NCI-H345 treated with DMSO at 0.1 percent for 48 hours (cell line): ENCODE data around the gene POU5F2.

Source experiments
- DNase-seq: peaks from one replicate; lab custom pipeline; 2025; ENCODE audit not compliant: unreplicated experiment; lab: John Stamatoyannopoulos, UW

POU5F2 gene, protein sequence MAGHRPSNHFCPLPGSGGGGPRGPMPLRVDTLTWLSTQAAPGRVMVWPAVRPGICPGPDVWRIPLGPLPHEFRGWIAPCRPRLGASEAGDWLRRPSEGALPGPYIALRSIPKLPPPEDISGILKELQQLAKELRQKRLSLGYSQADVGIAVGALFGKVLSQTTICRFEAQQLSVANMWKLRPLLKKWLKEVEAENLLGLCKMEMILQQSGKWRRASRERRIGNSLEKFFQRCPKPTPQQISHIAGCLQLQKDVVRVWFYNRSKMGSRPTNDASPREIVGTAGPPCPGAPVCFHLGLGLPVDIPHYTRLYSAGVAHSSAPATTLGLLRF

DNA sequence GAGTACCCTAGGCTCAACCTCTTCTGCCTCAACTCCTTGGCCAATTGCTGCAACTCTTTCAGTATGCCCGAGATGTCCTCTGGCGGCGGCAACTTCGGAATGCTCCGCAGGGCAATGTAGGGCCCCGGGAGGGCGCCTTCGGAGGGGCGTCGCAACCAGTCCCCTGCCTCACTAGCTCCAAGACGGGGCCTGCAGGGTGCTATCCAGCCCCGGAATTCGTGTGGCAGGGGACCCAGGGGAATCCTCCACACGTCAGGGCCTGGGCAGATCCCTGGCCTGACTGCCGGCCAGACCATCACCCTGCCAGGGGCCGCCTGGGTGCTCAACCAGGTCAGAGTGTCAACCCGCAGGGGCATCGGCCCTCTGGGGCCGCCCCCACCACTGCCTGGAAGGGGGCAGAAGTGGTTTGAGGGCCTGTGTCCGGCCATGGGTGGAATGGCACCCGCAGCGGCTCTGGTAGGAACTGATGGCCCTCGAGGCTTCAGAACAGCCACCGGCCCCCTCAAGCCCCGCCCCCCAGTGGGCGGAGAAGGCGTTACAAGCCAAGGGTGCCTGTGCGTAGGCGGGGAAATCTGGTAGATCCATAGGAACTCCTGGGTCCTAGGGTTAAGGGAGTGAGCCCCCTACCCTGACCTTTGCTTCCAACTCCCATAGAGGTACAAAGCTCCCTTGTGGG is at the start of gene POU5F2:
Gene POU5F2 (minus strand): TSS at position 465 of the 676 bp plus-strand sequence. CDS start 37 bp downstream, at position 428.
- no peak for DNase-seq

DNA sequence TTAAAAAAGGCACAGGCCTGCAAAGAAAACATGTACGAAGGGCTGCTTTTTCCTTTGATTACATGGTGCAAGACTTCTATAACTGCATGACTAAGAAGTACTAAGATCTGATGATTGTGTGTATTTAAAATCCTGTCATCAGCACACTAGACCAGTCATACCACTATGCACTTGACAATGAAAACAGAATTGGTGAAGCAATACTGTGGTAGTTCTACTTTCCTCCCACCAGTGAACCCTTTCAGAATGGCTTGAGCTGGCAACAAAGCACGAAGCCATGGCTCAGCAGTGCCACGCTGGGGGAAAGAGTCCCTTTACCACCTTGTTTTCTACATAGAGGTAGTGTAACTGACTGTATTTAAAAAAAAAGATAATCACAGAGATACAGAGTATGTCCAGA is 49.0 kb upstream of the POU5F2 start:
- DNase-seq, result no peak

DNA sequence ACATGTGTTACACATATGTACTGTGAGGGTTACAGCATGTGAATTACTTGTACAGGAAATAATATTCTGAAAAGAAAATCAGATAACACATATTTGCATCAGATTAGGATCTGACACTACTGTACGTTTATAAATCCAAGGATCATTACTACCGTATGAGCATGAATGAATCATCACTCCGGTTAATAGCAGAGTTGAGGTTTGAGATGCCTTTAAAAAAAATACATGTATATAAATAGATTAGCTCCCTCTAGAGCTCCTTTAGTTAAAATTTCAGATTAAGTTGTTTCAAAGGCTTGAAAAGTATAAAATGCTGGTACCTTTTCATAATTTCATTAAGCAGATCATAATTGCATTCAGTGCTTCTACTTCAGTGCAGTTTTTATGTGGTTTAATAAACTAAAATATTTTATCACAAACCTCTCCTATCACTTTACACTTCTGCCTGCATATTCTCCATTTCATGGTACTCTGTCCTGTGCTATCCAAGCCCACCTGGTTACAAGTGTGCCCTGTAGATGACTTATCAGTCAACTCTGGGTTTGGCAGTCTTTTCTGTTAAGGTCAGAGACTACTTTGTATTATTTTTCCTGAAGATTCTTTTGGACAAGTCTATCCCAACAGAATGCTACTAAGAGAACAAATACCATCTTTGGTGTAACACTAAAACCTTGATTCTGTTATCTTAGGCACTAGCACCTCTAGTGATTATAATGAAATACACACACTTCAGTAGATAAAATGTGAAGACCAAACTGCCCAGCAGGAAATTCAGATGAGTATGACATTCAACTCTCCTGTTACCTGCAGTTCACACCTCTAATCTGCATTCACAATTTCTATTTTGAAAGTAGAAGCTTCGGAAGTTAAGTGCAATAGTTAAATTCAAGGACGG is 48.0 kb upstream of the POU5F2 start:
- DNase-seq, result no peak

DNA sequence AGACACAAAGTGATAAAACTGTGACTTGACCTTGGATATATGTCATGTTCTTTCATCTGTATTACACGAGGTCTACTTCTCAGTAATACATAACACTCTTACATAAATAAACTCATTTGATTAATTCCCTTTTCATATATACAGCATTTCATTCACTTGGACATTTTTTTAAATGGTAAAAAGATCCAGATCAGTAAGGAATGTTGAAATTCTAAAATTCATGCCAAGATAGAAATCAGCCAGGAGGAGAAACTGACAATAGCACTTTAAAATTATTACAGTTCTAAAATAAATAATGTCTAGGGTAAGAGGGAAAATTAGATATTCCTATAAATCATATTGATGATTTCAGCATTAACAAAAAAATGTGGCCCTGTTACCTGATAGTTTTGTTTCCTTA is 46.2 kb upstream of the POU5F2 start:
- DNase-seq, result no peak

DNA sequence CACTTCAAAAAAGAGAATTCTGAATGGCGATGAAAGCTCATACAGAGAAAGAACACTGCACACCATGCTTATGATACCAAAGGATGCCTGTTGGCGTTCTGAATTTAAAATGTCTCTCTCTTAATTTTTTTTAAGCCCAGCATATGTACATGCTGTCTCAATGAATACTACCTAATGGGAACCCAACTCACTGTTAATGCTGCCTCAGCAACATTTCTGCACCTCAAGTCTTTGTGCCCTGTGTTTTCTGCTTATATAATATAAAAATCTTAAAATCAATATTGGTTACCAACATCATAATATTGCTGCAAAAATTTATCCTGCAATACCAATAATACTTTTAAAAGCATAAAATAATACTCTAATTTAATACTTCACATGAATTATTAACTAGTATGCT is 44.1 kb upstream of the POU5F2 start:
- DNase-seq, result no peak

DNA sequence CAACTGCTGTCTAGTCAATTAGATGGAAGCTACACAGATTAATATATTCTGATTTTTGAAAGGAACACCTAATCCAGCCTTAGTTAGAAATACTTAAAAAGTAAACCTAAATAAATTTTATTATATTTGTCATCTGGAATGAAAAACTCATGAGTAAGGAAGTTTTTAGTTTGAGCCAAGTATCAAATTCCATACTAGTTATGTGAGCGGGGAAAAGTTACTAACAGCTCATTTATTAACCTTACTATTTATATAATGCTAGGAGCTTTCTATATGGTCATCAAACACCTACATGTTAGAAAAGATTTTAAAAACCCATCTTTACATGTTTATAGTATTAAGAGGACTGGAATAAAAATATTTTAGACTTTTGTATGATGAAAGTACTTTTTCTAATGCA is 41.6 kb upstream of the POU5F2 start:
- no peak for DNase-seq

DNA sequence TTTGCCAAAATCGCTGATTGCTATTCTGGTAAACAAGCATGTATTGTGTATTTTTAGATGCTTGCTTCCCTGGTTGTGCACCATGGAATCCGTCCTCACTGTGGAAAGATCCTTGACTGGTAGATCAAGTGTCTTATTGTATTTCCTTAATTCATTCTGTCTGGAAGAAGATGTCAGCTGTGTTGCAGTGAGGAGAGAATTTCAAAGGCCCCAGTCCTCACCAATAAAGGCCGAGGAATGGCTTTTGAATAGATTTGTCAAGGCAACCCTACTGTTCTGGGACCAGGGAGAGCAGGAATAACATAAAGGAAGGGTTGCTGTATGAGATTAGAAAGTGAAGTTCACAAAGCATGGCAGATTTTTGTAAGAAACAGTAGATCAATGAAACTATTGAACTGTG is 36.2 kb upstream of the POU5F2 start:
- no peak for DNase-seq

DNA sequence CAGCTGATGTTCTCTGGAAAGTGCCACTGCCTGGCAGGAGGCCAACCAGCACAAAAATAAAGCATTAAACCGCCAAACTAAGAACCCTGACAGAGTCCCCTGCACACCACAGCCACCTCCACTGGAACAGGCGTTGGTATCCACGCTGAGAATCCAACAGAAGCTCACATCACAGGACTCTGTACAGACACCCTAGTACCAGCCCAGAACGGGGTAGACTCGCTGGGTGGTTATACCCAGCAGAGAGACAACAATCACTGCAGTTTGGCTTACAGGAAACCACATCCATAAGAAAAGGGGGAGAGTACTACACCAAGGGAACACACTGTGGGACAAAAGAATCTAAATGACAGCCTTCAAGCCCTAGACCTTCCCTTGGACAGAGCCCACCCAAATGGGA is 15.0 kb upstream of the POU5F2 start:
- no peak for DNase-seq

DNA sequence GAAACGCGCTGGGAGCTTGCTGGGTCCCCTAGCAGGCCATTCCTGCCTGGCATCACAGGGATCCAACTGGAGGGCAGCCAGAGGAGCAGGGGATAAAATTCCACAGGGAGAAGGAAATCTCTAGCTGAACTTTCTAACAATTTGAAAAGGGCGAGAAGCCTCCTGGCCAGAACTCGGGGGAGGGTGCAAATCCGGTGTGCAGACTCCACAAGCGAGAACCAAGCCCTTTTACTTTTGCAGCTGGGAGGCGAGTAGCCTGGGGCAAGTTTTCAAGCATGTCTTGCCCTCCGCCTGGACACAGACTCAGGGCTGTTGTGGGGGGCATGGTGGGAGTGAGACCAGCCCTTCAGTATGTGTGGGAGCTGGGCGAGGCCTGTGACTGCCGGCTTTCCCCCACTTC is 14.3 kb upstream of the POU5F2 start:
- DNase-seq, result no peak

DNA sequence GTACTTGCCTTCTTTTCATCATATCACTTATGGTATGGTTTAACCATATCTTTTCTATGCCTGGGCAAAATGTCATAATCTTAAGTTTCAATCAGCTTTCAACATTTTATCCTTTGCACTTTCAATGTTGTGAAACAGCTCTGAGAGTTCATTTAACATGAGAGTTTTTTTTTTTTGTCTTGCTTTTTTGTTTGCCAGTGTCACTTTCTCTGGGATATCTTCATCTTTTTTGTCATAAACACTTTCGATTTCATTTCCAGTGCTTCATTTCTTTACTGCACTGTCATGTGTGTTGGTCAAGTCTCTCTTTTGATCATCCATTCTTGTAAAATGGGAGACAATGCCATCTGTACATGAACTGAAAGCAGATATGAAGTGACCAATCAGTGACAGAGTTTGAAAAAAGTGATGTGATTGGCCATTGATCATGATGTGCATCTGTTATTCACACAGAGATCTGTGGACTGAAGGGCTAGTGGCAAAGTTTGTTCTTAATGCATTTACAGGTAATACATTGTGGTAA is 7.5 kb upstream of the POU5F2 start:
- DNase-seq, result no peak

DNA sequence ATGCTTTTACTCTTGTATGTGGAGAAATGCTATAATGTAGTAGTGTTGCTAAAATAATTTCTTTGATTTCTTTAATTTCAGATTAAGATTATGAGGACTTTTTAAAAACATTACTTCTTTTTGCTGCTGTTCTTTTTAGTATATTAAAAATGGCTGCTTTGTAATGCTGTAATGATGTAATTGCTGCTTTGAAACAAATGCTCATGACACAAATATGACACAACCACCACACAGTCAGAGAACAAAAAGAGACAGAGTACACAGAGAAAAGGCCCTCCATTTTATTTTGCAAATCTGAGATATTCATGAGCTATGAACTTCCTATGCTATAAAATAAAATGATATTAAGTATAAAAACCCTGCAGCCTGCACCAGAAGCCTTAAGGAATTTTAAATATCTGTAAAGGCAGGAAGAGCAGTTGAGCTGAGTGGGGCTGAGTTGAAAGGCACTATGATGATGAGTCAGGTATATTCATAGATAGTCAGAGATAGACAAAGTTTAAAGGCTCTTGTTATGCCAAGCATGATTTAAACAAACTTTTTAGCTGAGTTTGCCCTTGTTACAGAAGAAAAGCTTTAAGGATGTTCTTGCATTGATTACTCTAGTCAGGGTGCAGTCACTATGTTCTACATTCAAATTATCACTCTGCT is 5.1 kb upstream of the POU5F2 start:
- DNase-seq, result no peak

DNA sequence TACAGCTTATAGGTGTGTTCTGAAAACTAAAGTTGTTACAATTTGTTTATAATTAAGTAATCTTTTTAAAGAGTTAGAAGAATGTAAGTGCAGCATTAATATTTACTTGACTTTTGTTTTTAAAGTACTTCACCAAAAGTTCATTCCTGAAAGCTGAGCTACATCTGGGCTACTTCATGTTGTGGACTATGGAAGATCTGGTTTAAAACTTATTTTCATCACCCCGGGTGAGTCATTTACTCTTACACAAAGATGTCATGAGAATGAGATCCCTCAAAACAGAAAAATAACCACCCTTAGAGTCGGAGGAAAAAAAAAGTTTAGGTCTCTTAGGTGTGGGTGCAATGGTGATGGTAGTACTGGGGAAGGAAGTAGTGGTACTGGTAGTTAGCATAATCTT is 5.1 kb downstream of the POU5F2 start:
- DNase-seq, result no peak

DNA sequence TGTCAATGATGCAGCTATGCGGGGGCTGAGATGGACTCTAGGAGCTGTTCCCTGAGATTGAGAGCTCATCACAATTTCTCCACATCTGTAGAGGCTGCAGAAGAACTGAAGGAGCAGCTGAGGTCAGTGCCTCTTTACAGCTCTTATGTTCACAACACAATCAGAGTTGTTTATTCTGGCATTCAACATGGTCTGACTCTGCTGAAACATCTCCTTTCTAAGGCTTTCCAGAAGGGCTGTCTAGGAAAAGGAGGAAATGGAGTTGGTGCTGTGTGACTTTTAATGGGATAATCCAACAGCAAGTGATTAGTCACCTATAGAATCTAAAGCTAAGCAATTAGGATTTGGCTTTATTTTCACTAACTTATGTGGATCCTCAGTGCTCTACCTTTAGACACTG is 6.0 kb downstream of the POU5F2 start:
- no peak for DNase-seq

DNA sequence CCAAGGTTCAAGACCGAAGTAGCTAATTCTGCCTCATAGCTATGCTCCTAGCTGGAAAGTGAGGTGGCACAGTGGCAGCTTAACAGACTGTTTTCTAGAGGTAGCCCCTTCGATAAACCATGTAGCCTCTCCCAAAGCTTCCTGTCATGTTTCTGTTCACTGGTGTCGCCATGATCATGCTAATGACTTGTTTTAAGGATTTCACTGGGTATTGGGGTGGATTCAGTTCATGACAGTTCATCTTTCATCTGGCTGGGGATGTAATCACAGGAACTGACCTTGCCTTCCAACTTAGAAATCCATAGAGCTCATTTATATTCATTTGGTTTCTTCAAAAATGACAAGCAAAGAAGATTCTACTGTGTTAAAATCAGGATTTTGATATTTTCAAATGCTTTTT is 9.4 kb downstream of the POU5F2 start:
- no peak for DNase-seq

DNA sequence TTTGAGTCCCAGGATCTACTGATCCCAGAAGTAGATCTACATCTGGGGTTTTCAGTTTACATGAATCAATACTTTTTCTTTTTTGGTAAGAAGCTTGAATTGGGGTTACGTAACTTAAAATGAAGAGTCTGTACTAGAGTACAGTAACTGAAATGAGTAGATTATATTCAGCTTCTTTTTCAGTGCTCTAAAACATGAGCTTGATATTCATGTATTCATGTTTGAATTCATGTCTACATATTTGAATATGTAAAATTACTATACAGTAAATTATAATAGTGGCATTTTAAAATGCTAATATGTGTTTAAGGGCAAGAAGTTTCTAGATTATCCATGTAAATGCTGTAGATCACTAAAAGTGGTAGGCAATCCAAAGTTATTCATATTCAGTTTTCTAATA is 14.8 kb downstream of the POU5F2 start:
- DNase-seq, result no peak

DNA sequence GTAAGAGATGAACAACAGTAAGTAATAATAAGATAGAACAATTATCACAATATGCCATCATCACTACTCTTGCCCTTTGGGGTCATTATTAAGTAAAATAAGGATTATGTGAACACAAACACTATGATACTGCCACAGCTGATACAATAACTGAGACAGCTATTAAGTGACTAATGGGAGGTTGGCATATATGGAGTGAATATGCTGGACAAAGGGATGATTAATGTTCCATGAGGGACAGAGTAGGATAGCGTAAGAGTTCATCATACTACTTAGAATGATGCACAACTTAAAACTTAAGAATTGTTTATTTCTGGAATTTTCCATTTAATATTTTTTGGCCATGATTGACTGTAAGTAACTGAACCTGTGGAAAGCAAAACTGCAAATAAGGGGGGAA is 16.6 kb downstream of the POU5F2 start:
- no peak for DNase-seq

DNA sequence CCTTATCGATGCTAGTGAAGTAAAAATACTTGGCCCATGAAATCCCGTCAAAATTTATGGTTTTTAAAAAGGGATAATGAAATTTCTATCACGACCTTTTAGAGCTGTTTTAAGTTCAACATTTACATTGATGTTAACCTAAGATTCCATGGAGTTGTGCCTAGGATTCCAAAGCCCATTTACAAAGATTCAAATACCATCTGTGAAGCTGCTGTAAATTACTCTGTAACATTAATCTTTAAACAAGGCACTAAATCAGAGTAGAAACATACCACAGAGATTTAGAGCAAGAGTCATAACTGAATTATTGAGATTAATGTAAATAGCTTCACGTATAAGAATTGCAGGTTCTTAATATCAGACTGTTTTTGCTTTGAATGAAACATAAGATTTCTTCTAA is 17.7 kb downstream of the POU5F2 start:
- no peak for DNase-seq

DNA sequence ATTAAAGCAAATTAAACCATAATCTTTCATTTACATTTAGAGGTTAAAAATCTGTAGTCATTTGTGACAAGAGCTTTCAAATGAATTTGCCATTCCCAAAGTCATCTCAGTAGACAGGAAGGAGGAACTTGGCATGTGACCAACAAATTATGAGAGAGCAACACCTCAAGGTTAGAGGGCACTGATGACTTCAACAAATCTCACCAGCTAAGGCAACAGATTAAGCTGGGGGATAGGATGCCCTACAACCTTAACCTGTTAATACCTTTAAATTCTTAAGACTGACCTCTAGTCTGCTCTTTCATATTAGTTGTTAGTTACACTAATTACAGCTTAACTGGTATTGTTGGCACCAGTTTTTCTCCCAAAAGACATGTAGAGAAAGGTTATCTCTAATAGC is 18.4 kb downstream of the POU5F2 start:
- no peak for DNase-seq

DNA sequence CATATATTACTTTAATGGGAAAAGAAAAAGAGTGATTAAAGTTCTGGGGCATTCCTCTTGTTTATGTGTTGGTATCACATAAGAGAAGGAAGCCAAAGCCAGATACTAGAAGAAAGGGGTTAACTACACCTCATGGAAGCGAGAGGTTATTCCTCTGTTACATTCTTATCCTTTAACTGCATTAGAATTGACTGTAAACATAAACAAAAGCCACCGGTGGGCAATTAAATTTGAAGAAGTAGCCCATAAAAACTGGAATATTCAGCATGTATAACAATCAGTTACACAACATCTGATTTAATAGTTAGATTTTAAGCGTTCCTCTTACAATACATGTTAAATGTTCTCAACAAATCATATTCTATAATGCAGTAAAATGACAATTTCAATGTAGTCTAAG is 18.8 kb downstream of the POU5F2 start:
- DNase-seq, result no peak

DNA sequence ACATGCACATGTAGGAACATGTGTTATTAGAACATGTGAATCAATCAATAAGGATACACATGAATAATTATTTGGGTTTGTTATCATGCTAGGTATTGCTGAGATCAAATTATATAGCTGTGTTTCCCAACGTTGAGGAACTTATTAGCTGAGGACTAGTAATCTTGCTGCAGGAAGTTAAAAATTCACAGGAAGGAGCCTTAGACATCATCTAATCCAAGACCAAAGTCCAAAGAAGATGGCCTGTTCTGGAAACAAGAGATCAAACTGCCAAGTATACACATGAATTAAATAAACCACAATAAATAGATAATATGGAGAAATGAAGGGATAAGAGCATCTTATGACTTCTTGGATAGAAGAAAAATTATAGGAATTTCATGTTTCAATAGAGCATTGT is 19.9 kb downstream of the POU5F2 start:
- no peak for DNase-seq

DNA sequence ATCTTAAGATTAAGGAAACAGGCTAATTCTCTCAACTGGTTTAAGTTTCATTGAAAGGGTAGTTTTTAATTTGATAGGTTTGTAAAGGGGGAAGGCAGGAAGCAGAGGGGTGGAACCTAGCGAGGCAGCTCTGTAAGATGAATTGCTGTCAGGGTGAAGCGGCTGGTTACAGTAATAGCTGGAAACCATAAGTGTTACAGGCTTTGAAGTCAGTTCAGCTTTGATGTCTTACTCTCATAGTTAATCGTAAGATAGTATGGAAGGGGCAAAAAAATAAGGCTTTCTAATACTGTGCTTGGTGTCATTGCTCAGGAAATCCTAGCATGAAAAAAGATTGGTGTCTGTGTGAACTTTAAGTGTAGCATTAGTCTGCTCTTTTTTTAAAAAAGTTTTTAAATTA is 20.3 kb downstream of the POU5F2 start:
- DNase-seq, result no peak
